Spleen (tissue), 11 donors: Measurements from ENCODE around the gene VMP1. TPM values are rescaled to one million over a fixed set of nuclear protein-coding genes. Genes with fewer than 3 reads are reported as not detected.
A peak's percentile ranks its signal among the peaks of the same experiment; 100 is the strongest.

Experiments
- DNase-seq: peaks from one replicate; pipeline ENCODE4 v3.0.0-alpha.2; 2020
- H3K27ac ChIP-seq, 8 donors: fragments of 200-600 bp; sonication (generic) in 7 of 8; 1 replicate in 4 of 8; 2 replicates in 4 of 8; pipeline versions ENCODE4 v1.5.0 to v1.8.0; 2016 to 2021; ENCODE audit warnings: inconsistent platforms in 4 of 8, mild to moderate bottlenecking in 4 of 8, moderate library complexity in 1 of 8
- H3K27me3 ChIP-seq, 7 donors: fragments of 200-600 bp; sonication (generic) in 6 of 7; replicated peaks in 1 of 7; 1 replicate in 4 of 7; 2 replicates in 3 of 7; pipeline versions ENCODE4 v1.5.0 to v1.8.0; 2016 to 2021; ENCODE audit warnings: inconsistent platforms in 3 of 7, mild to moderate bottlenecking in 1 of 7
- H3K36me3 ChIP-seq, 6 donors: fragments of 200-600 bp; sonication (generic) in 5 of 6; 1 replicate in 4 of 6; 2 replicates in 2 of 6; pipeline versions ENCODE4 v1.5.0 to v1.8.0; 2016 to 2021; ENCODE audit warnings: inconsistent platforms in 2 of 6
- H3K4me1 ChIP-seq, 6 donors: fragments of 200-600 bp; sonication (generic) in 5 of 6; 1 replicate in 3 of 6; 2 replicates in 3 of 6; pipeline versions ENCODE4 v1.5.0 to v1.8.0; 2016 to 2021; ENCODE audit warnings: inconsistent platforms in 3 of 6
- H3K4me3 ChIP-seq, 8 donors: fragments of 200-600 bp; sonication (generic) in 7 of 8; 1 replicate in 4 of 8; 2 replicates in 4 of 8; pipeline versions ENCODE4 v1.5.0 to v1.8.0; 2016 to 2021; ENCODE audit warnings: inconsistent platforms in 4 of 8, mild to moderate bottlenecking in 4 of 8, moderate library complexity in 2 of 8
- H3K9me3 ChIP-seq, 8 donors: fragments of 200-600 bp; sonication (generic) in 7 of 8; 1 replicate in 4 of 8; 2 replicates in 4 of 8; pipeline versions ENCODE4 v1.5.0 to v1.8.0; 2016 to 2021; ENCODE audit warnings: inconsistent platforms in 4 of 8
- CTCF ChIP-seq, 11 experiments: fragments of 200-600 bp in 7 of 11; fragments of 450-650 bp in 4 of 11; sonication (generic) in 4 of 11; IDR thresholded peaks in 8 of 11; conservative IDR thresholded peaks in 3 of 11; 1 replicate in 7 of 11; 2 replicates in 4 of 11; pipeline versions ENCODE4 v1.4.0 to v1.8.0; 2016 to 2021; ENCODE audit warnings: antibody characterized with exemption in 11 of 11, inconsistent platforms in 4 of 11, mild to moderate bottlenecking in 1 of 11
- POLR2A ChIP-seq, 3 donors: fragments of 450-650 bp; IDR thresholded peaks; one replicate each; pipeline ENCODE4 v1.5.1; 2017; ENCODE audit warnings: antibody characterized with exemption in 3 of 3, mild to moderate bottlenecking in 1 of 3
- POLR2AphosphoS5 ChIP-seq, 3 donors: sonication (generic); formaldehyde crosslinking; IDR thresholded peaks; one replicate each; pipeline ENCODE4 v1.5.1; 2017; ENCODE audit warnings: antibody characterized with exemption in 3 of 3
- WGBS, 5 donors: extraction: QIAGEN DNeasy Blood & Tissue Kit in 3 of 5; methylation state at CpG; one replicate each; pipeline versions ENCODE4 v1.1.5 to v1.1.7; 2013 to 2018; 5-methylcytosine and 5-hydroxymethylcytosine counted together
- intact Hi-C: fragments of 100-400 bp; cut with DNase I; formaldehyde crosslinking; loops from one replicate; pipeline ENCODE4 v1.15.0; 2023; ENCODE audit warnings: low total_unique reads
- polyA plus RNA-seq, 3 donors: library from polyadenylated mRNA; stranded (reverse); fragments of 200-250 nt; gene quantifications; one replicate each; pipeline ENCODE4 v1.2.1, GENCODE V29; 2013
- total RNA-seq, 7 donors: library from RNA; depleted of rRNA in 3 of 7; stranded (reverse); fragments of >200 nt in 3 of 7; fragmentation: NEBNext Ultra II Directional in 4 of 7; extraction: Animal tissue kit (Norgen Biotek cat#: 25700) in 4 of 7; gene quantifications; one replicate each; pipeline versions ENCODE4 v1.1.0 to v1.2.1, GENCODE V29; 2016 to 2021
- donor health status: healthy with polysubstance abuse.
- donor health status: DM: no; HTN: no; CAD: no; lungs with moderate emphysema.
- donor health status: DM: no; HTN: no; CAD: no.
- donor health status: Bipolar disorder and iron deficiency.
- donor health status: healthy.
- donor health status: DM: no; HTN: no; CAD: no.
- donor health status: DM: yes; HTN: yes; CAD: no.

The VMP1 gene
- total and polyA plus RNA-seq, 10 donors: 53.2 to 649 (median 304) TPM

DNA sequence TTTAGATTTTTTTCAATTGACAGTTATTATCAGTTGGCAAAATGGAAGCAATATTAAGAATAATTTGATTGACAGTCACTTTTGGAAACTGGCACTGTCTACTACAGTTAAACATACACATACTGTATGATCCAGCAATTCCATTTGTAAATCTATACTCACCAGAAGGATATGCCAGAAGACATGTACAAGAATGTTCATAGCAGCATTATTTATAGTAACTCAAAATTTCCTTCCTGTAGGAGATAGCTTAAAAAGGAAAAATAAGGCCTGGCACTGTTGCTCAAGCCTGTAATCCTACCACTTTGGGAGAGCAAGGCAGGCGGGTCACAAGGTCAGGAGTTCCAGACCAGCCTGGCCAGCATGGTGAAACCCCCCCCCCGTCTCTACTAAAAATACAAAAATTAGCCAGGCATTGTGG lies 89.3 kb downstream of the VMP1 start:
- Histone ChIP-seq H3K4me1 (peaks cover 0 to 52% (median 8%) of the 10 kb centered on the region in 6 donors), H3K9me3 (no peaks in the 10 kb centered on the region), H3K36me3 (peaks cover 0 to 39% (median 0%) of the 10 kb centered on the region in 6 donors), H3K4me3 (no peak overlapping the region), H3K27me3 (no peaks in the 10 kb centered on the region), H3K27ac (peak overlapping the region in 1 of 8 donors; percentile 30)
- intact Hi-C loops: no loop called here
- 59 to 85% (median 76%) methylated on average over 2 of the region's 2 CpGs for WGBS, 5 donors
- DNase-seq: no peak
- TF ChIP-seq POLR2AphosphoS5 (IDR thresholded peaks at IDR 0.05) (no peak), POLR2A (IDR thresholded peaks at IDR 0.05) (no peak), CTCF (IDR thresholded peaks at IDR 0.05 in 8 of 11, conservative IDR thresholded peaks at IDR 0.05 in 3 of 11) (no peak)

DNA sequence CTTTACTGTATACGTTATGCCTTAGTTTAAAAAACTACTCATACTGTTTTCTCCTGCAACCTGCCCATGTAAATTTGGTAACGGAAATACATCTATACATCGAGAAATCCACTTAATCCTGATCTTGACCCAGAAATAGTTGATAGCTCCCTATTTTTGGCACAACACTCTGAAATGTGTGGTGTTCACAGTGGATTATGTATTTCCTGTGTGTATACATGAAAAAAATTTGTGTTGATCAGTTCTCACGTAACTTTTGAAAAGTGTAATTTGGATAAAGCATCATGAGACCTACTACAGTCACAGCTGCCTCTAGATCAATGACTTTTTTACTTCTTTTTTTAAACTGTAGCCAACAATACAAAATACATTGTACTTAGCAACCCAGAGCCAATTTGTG lies 90.7 kb downstream of the VMP1 start:
- H3K4me3 ChIP-seq: no peak overlapping the region
- no peak for DNase-seq
- intact Hi-C loops: no loop called here
- TF ChIP-seq POLR2AphosphoS5 (IDR thresholded peaks at IDR 0.05): no peak
- TF ChIP-seq CTCF (IDR thresholded peaks at IDR 0.05 in 8 of 11, conservative IDR thresholded peaks at IDR 0.05 in 3 of 11): no peak
- TF ChIP-seq POLR2A (IDR thresholded peaks at IDR 0.05): no peak
- peaks cover 0 to 59% (median 6%) of the 10 kb centered on the region in 6 donors for H3K4me1 ChIP-seq
- H3K9me3 ChIP-seq: no peaks in the 10 kb centered on the region
- no peaks in the 10 kb centered on the region for H3K27me3 ChIP-seq
- peak overlapping the region in 2 of 8 donors; percentile 0 to 22 for H3K27ac ChIP-seq
- peaks cover 0 to 31% (median 0%) of the 10 kb centered on the region in 6 donors for H3K36me3 ChIP-seq
- 55 to 92% (median 83%) methylated on average over 4 of the region's 4 CpGs for WGBS, 5 donors

DNA sequence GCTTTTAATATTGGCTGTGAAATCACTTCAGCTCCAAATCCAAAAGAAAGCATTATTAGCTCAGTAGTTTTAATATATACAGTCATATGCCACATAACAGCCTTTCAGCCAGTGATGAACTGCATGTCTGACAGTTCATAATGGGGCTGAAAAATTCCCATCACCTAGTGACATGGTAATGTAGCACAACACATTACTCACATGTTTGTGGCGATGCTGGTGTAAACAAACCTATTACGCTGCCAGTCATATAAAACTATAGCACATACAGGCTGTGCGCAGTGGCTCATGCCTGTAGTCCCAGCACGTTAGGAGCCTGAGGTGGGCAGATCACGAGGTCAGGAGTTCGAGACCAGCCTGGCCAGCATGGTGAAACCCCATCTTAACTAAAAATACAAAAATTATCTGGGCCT lies 93.1 kb downstream of the VMP1 start:
- Histone ChIP-seq H3K4me1 (peaks cover 0 to 83% (median 14%) of the 10 kb centered on the region in 6 donors), H3K36me3 (peaks cover 0 to 12% (median 0%) of the 10 kb centered on the region in 6 donors), H3K27me3 (no peaks in the 10 kb centered on the region), H3K27ac (peak overlapping the region in 1 of 8 donors; percentile 7), H3K9me3 (no peaks in the 10 kb centered on the region), H3K4me3 (no peak overlapping the region)
- 85 to 97% (median 93%) methylated on average over 6 of the region's 6 CpGs for WGBS, 5 donors
- intact Hi-C loops: no loop called here
- no peak for DNase-seq
- no peak for TF ChIP-seq POLR2A (IDR thresholded peaks at IDR 0.05)
- peak in 1 of 3 donors; percentile 8 for TF ChIP-seq POLR2AphosphoS5 (IDR thresholded peaks at IDR 0.05)
- TF ChIP-seq CTCF (IDR thresholded peaks at IDR 0.05 in 8 of 11, conservative IDR thresholded peaks at IDR 0.05 in 3 of 11): no peak

DNA sequence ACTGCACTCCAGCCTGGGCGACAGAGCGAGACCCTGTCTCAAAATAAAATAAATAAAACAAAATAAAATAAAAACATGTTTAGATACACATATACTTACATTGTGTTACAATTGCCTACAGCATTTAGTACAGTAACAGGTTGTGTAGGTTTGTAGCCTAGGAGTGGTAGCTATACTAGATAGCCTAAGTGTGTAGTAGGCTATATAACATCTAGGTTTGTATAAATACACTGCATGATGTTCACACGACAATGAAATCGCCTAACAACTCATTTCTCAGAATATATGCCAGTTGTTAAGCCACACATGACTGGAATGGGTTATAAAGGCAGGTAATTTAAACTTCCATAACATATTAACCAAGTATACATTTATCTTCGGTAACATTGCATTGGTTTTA lies 94.7 kb downstream of the VMP1 start:
- H3K4me3 ChIP-seq: no peak overlapping the region
- intact Hi-C loops: no loop called here
- no peak for DNase-seq
- H3K27ac ChIP-seq: peak overlapping the region in 2 of 8 donors; percentile 80 to 82
- 95 to 98% (median 96%) methylated on average over 5 of the region's 5 CpGs for WGBS, 5 donors
- H3K9me3 ChIP-seq: no peaks in the 10 kb centered on the region
- no peaks in the 10 kb centered on the region for H3K27me3 ChIP-seq
- peaks cover 0 to 80% (median 10%) of the 10 kb centered on the region in 6 donors for H3K4me1 ChIP-seq
- H3K36me3 ChIP-seq: peaks cover 0 to 6% (median 0%) of the 10 kb centered on the region in 6 donors
- no peak for TF ChIP-seq POLR2A (IDR thresholded peaks at IDR 0.05)
- TF ChIP-seq CTCF (IDR thresholded peaks at IDR 0.05 in 8 of 11, conservative IDR thresholded peaks at IDR 0.05 in 3 of 11): no peak
- TF ChIP-seq POLR2AphosphoS5 (IDR thresholded peaks at IDR 0.05): no peak
